A673 (cell line): Measurements from ENCODE around the gene MRPL28. TPM values are rescaled to one million over a fixed set of nuclear protein-coding genes. Genes with fewer than 3 reads are reported as not detected.

Experiments used
- BruUV-seq: library from RNA; stranded (reverse); fragments of 400-500 nt; replicated peaks from 2 replicates; lab custom pipeline; 2021; lab: Mats Ljungman, UMichigan
- CTCF ChIA-PET: fragments of 300-600 bp; sonication (Branson Sonifier 250); formaldehyde crosslinking; loops from one replicate; lab custom pipeline; 2022; ENCODE audit warnings: antibody characterized with exemption; lab: Charles Lee
- POLR2A ChIA-PET: fragments of 300-600 bp; sonication (Branson Sonifier 250); formaldehyde crosslinking; loops from one replicate; lab custom pipeline; 2022; ENCODE audit warnings: antibody characterized with exemption; ENCODE audit not compliant: low non-redundant PET; lab: Charles Lee
- DNase-seq: peaks from one replicate; pipeline ENCODE4 v3.0.0-alpha.2; 2015; ENCODE audit warnings: low spot score
- H3K27ac ChIP-seq: fragments of 200-600 bp; sonication (generic); 2 replicates; pipeline ENCODE4 v1.5.1; 2016; ENCODE audit warnings: mixed run types, low read depth, mild to moderate bottlenecking, mixed read lengths, antibody characterized with exemption, low read length; ENCODE audit not compliant: poor library complexity, severe bottlenecking
- H3K27me3 ChIP-seq: fragments of 200-600 bp; sonication (generic); replicated peaks from 2 replicates; pipeline ENCODE4 v1.6.1; 2017; ENCODE audit warnings: mixed run types, low read depth, mild to moderate bottlenecking, mixed read lengths, antibody characterized with exemption, low read length; ENCODE audit not compliant: insufficient read depth, poor library complexity
- H3K36me3 ChIP-seq: fragments of 200-600 bp; sonication (generic); 2 replicates; pipeline ENCODE4 v1.6.1; 2016; ENCODE audit warnings: mixed run types, mild to moderate bottlenecking, mixed read lengths, antibody characterized with exemption, low read length; ENCODE audit not compliant: insufficient read depth, poor library complexity, severe bottlenecking
- H3K4me1 ChIP-seq: fragments of 200-600 bp; sonication (generic); 2 replicates; pipeline ENCODE4 v1.6.1; 2017; ENCODE audit warnings: mixed run types, mild to moderate bottlenecking, mixed read lengths, antibody characterized with exemption, low read length; ENCODE audit not compliant: insufficient read depth, poor library complexity, severe bottlenecking
- H3K4me3 ChIP-seq: fragments of 200-600 bp; sonication (generic); 2 replicates; pipeline ENCODE4 v1.5.1; 2016; ENCODE audit warnings: low read depth, mixed run types, mild to moderate bottlenecking, mixed read lengths, low read length; ENCODE audit not compliant: poor library complexity, severe bottlenecking
- H3K9me3 ChIP-seq: fragments of 200-600 bp; sonication (generic); 2 replicates; pipeline ENCODE4 v1.6.1; 2016; ENCODE audit warnings: mixed run types, low read depth, mild to moderate bottlenecking, mixed read lengths, antibody characterized with exemption, low read length; ENCODE audit not compliant: poor library complexity, severe bottlenecking
- EZH2 ChIP-seq: fragments of 200-600 bp; sonication (generic); IDR thresholded peaks from 2 replicates; pipeline ENCODE4 v1.6.1; 2017; ENCODE audit warnings: borderline replicate concordance, low read depth, mild to moderate bottlenecking, mixed read lengths, antibody characterized with exemption, low read length; ENCODE audit not compliant: poor library complexity, severe bottlenecking
- intact Hi-C: fragments of 100-400 bp; cut with micrococcal nuclease; formaldehyde crosslinking; loops from one replicate; pipeline ENCODE4 v1.10.0; 2022; ENCODE audit not compliant: unreplicated experiment
- total RNA-seq: library from RNA; stranded (reverse); gene quantifications from 2 replicates; pipeline ENCODE4 v1.2.3, GENCODE V29; 2021
- TF ChIP-seq, protein P1 (sequence below): fragments of 300-800, 200-600 bp; sonication (generic); conservative IDR thresholded peaks from 2 replicates; pipeline ENCODE4 v1.5.1; 2017; ENCODE audit warnings: low read depth, mild to moderate bottlenecking, antibody characterized with exemption, low read length, moderate library complexity, mixed read lengths

The MRPL28 gene
- total RNA-seq, 1 experiment from 2014 or later = 150 TPM

DNA sequence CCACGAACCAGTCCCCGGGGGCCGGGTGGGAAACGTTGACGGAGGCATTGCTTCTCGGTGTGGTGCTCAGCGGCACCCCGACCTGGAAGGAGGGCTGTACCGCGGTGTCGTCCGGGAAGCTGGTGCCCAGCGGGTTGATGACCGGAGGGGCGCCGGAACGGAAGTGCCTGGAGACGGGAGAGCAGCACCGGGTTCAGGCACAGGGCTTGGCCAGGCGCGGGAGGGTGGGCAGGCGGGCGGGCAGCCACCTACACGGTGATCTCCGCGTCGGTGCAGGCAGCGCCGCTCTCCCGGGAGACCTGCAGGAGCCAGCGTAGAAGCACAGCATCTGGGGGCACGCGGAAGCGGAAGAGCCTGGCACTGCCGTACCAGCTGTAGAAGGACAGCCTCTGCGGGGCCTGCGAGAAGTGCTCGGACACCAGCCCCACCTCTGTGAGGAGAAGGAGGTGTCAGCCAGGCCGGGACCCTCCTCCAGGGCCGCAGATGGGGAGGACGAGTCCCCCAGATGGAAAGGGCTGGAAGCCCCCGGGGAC, 7.1 kb upstream of the MRPL28 start:
- no peaks in the 10 kb centered on the region for H3K27me3 ChIP-seq
- DNase-seq = no peak
- TF ChIP-seq EZH2 = no peak
- TF ChIP-seq, protein P1, sequence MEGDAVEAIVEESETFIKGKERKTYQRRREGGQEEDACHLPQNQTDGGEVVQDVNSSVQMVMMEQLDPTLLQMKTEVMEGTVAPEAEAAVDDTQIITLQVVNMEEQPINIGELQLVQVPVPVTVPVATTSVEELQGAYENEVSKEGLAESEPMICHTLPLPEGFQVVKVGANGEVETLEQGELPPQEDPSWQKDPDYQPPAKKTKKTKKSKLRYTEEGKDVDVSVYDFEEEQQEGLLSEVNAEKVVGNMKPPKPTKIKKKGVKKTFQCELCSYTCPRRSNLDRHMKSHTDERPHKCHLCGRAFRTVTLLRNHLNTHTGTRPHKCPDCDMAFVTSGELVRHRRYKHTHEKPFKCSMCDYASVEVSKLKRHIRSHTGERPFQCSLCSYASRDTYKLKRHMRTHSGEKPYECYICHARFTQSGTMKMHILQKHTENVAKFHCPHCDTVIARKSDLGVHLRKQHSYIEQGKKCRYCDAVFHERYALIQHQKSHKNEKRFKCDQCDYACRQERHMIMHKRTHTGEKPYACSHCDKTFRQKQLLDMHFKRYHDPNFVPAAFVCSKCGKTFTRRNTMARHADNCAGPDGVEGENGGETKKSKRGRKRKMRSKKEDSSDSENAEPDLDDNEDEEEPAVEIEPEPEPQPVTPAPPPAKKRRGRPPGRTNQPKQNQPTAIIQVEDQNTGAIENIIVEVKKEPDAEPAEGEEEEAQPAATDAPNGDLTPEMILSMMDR = no peak
- H3K27ac ChIP-seq = no peak overlapping the region
- no peaks in the 10 kb centered on the region for H3K9me3 ChIP-seq
- no peaks in the 10 kb centered on the region for H3K4me1 ChIP-seq
- H3K36me3 ChIP-seq = peaks cover 8% of the 10 kb centered on the region
- ChIA-PET CTCF (no interaction called here), POLR2A (no interaction called here)
- H3K4me3 ChIP-seq = no peak overlapping the region
- intact Hi-C loops = no loop called here
- BruUV-seq = no TSS peak

DNA sequence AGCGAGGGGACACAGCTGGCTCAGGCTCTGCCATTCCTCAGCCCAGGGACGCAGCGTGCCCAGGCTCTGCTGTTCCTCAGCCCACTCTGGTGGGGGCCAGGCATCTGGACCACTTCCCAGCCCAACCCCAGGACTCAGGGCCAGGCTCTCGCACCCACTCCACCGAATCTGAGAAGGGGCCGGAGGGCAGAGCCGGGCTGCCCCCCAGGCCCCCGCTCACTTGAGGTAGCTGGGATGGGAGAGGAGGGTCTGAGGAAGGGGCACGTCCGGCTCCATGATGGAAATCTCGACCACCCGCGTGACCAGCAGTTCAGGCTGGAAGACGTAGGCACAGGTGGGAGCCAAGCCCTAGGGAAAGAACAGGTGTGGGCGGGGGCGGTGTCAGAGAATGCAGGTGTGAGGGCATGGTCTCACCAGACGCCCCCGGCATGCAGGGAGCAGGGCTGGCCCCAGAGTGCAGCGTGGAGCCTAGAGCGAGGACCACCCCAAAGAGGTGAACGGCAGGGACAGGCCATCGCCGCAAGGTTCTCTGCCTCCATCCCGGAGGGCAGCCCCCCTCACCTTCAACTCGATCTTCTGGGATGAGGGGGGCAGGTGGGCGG, 6.6 kb upstream of the MRPL28 start:
- intact Hi-C loops = no loop called here
- Histone ChIP-seq H3K4me3 (no peak overlapping the region), H3K9me3 (no peaks in the 10 kb centered on the region), H3K27me3 (no peaks in the 10 kb centered on the region), H3K4me1 (no peaks in the 10 kb centered on the region), H3K27ac (no peak overlapping the region), H3K36me3 (peaks cover 8% of the 10 kb centered on the region)
- DNase-seq = no peak
- ChIA-PET POLR2A (no interaction called here), CTCF (no interaction called here)
- BruUV-seq = no TSS peak
- TF ChIP-seq EZH2 = no peak
- TF ChIP-seq, protein P1 = no peak

DNA sequence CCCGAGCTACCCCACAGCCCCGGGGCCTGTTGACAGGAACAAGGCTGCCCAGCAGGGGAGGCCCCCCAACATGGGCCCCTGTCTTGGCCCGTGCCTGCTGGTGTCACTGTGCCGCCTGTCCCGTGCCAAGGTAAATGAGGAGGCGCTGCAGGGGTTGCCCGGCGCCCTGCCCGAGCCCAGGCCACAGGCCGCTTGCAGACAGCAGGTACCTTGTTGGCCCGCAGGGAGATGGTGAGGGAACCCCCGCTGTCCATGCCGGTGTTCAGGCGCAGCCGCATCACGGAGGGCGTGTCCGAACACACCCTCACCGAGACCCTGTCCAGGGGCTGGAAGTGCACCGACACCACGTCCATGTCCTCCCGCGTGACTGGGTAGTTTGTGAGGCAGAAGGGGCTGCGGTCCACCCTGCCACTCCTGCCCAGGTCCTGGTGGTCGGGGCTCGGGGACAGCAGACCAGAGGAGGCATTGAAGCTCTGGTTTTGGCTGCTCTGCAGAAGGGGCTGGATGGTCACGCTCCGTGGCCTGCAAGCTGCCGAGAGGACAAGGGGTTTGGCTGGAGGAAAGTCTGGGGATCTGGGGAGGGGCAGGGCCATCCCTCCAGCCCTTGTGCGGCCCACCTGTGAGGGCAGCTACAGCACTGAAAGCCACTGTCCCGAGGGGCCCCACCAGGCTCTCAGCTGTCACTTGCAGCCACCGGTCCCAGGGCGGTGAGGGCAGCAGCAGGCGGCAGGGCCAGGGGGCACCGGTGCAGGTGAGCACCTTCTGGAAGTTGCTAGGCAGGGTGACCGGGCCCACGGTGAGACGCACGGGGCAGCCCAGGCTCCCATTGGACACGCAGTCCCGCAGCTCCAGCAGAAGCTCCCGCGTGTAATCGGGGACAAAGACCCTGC, 5.8 kb upstream of the MRPL28 start:
- H3K36me3 ChIP-seq = peaks cover 8% of the 10 kb centered on the region

More for the DNA sequence above, 5.8 kb upstream of the MRPL28 start:
- Histone ChIP-seq H3K4me3 (no peak overlapping the region), H3K27ac (no peak overlapping the region), H3K9me3 (no peaks in the 10 kb centered on the region), H3K27me3 (no peaks in the 10 kb centered on the region), H3K4me1 (no peaks in the 10 kb centered on the region)
- BruUV-seq = no TSS peak
- TF ChIP-seq, protein P1 = no peak
- TF ChIP-seq EZH2 = no peak
- DNase-seq = no peak
- POLR2A ChIA-PET = no interaction called here
- intact Hi-C loops = no loop called here
- CTCF ChIA-PET = no interaction called here
